Measurements from ENCODE around the gene DPM2.

DNA sequence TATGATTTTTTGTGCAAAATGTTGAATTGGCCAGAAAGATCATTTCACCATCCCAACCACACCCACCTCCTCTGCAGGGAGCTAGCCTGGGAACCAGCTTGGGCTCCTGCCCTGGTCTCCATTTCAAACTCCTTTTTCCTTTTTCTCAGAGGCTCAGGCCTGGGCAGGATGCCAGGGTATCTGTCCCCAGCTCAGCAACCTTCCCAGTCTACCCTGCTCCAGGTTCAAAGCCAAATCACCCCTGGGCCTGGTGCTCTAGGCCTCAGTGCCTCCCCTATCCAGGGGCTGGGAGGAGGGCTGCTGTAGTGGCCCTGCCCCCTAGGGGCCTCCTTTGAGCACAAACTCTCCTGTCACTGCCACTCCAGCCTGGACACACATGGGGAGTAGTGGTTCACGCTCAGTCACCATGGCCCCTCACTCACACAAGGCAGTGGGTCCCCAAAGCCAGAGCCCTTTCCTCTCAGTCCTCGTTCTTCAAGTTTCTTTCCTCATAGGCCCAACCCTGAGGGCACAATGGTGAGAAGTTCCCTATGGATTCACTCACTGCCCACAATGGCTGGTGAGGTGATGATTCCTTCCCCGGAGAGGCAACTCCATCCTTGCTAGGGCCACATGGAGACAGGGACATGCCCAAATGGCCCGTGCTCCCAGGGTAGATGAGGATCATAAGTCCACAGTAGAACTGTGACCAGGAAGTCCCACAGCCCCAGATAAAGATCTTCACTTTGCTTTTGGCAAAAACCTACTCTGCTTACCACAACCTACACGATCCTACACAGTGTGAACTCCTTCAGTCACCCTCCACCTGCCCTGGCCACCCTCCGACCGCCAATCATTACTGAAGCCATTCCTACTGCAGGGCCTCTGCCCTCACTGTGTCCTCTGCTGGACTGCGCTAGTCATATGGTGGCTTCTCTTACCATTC is 19.2 kb downstream of the DPM2 start:
- TF ChIP-seq CTCF (IDR thresholded peaks at IDR 0.05) (no peak), POLR2AphosphoS5 (IDR thresholded peaks at IDR 0.05) (no peak), POLR2A (IDR thresholded peaks at IDR 0.05) (no peak)
